MM.1S (cell line): ENCODE measurements around the gene WDR45B.

Source experiments
- EZH2 ChIP-seq: fragments of 300-600 bp; sonication (generic); optimal IDR thresholded peaks from 2 replicates; pipeline ENCODE3; 2017; ENCODE audit warnings: low read depth, mild to moderate bottlenecking, antibody characterized with exemption, low read length, mixed read lengths
- EZH2phosphoT487 ChIP-seq: fragments of 300-600 bp; sonication (generic); IDR thresholded peaks from 2 replicates; pipeline ENCODE4 v1.6.1; 2018; ENCODE audit warnings: antibody characterized with exemption, low read length
- TF ChIP-seq, protein P1 (sequence below): fragments of 300-600 bp; sonication (generic); IDR thresholded peaks from 2 replicates; pipeline ENCODE4 v1.5.1; 2016; ENCODE audit warnings: antibody characterized with exemption, low read length, mixed read lengths

- TF ChIP-seq EZH2: no peak
- TF ChIP-seq, protein P1, sequence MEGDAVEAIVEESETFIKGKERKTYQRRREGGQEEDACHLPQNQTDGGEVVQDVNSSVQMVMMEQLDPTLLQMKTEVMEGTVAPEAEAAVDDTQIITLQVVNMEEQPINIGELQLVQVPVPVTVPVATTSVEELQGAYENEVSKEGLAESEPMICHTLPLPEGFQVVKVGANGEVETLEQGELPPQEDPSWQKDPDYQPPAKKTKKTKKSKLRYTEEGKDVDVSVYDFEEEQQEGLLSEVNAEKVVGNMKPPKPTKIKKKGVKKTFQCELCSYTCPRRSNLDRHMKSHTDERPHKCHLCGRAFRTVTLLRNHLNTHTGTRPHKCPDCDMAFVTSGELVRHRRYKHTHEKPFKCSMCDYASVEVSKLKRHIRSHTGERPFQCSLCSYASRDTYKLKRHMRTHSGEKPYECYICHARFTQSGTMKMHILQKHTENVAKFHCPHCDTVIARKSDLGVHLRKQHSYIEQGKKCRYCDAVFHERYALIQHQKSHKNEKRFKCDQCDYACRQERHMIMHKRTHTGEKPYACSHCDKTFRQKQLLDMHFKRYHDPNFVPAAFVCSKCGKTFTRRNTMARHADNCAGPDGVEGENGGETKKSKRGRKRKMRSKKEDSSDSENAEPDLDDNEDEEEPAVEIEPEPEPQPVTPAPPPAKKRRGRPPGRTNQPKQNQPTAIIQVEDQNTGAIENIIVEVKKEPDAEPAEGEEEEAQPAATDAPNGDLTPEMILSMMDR: no peak
- no peak for TF ChIP-seq EZH2phosphoT487
Measured at GRCh38 chr17:82569621-82570020, 78.6 kb downstream of the WDR45B start.
